HG03066 (cell line): ENCODE measurements around the gene AK8.

Experiments
- ATAC-seq: cut with Tn5 transposase; IDR thresholded peaks from one replicate; pipeline ENCODE4 v1.9.1; 2021; ENCODE audit warnings: low read depth; ENCODE audit not compliant: unreplicated experiment

AK8 gene

GRCh38 chr9:132748450-132748849 lies 129.6 kb downstream of the AK8 start:
- no peak for ATAC-seq

- ATAC-seq: no peak
Measured at GRCh38 chr9:132745756-132746709, 132.1 kb downstream of the AK8 start.

- ATAC-seq: no peak
Measured at GRCh38 chr9:132744881-132745755, 133.0 kb downstream of the AK8 start.

GRCh38 chr9:132743931-132744479 lies 134.1 kb downstream of the AK8 start:
- no peak for ATAC-seq

GRCh38 chr9:132742821-132743311 lies 135.2 kb downstream of the AK8 start:
- no peak for ATAC-seq

- ATAC-seq: no peak
Measured at GRCh38 chr9:132740526-132741309, 137.4 kb downstream of the AK8 start.

GRCh38 chr9:132739710-132740310 lies 138.3 kb downstream of the AK8 start:
- ATAC-seq: no peak

GRCh38 chr9:132733260-132733815 lies 144.7 kb downstream of the AK8 start:
- no peak for ATAC-seq

GRCh38 chr9:132732326-132733259 lies 145.5 kb downstream of the AK8 start:
- no peak for ATAC-seq

- ATAC-seq: no peak
Measured at GRCh38 chr9:132731230-132731629, 146.9 kb downstream of the AK8 start.

GRCh38 chr9:132730054-132731033 lies 147.7 kb downstream of the AK8 start:
- no peak for ATAC-seq

- no peak for ATAC-seq
Measured at GRCh38 chr9:132729235-132729890, 148.7 kb downstream of the AK8 start.

GRCh38 chr9:132728497-132728896 lies 149.6 kb downstream of the AK8 start:
- no peak for ATAC-seq

- ATAC-seq: no peak
Measured at GRCh38 chr9:132728071-132728470, 150.0 kb downstream of the AK8 start.

- ATAC-seq: no peak
Measured at GRCh38 chr9:132726576-132727130, 151.4 kb downstream of the AK8 start.

GRCh38 chr9:132725306-132725705 lies 152.8 kb downstream of the AK8 start:
- ATAC-seq: no peak
